Colon (tissue), 2 donors: Measurements from ENCODE around the gene KARS1.

Source experiments
- FAIRE-seq: peaks from 2 replicates; lab custom pipeline; 2012; peaks lifted over from hg19 to GRCh38; lab: Jason Lieb, UNC
- donor health status: control.
- donor health status: control.

Gene KARS1

GRCh38 chr16:75647492-75648264 lies at the start of gene KARS1, which contains the start of gene TERF2IP:
Gene KARS1, minus strand, starts transcription at chr16:75647665. Its CDS starts 26 bp downstream, at chr16:75647639.
Gene TERF2IP, plus strand, starts transcription at chr16:75647773. Its CDS starts 110 bp downstream, at chr16:75647883.
- no peak for FAIRE-seq

- no peak for FAIRE-seq
Measured at GRCh38 chr16:75695708-75696107, 48.2 kb upstream of the KARS1 start.

- FAIRE-seq: no peak
Measured at GRCh38 chr16:75687361-75687760, 39.9 kb upstream of the KARS1 start.

GRCh38 chr16:75682308-75682707 lies 34.8 kb upstream of the KARS1 start:
- no peak for FAIRE-seq

- FAIRE-seq: no peak
Measured at GRCh38 chr16:75679366-75679765, 31.9 kb upstream of the KARS1 start.

- no peak for FAIRE-seq
Measured at GRCh38 chr16:75676909-75677308, 29.4 kb upstream of the KARS1 start, which contains the start of gene CPHXL2. Gene CPHXL2, minus strand, starts transcription at chr16:75677009. Its CDS starts 10 bp downstream, at chr16:75676999.

GRCh38 chr16:75667503-75667902 lies 20.0 kb upstream of the KARS1 start:
- FAIRE-seq: no peak

- no peak for FAIRE-seq
Measured at GRCh38 chr16:75660726-75661302, 13.3 kb upstream of the KARS1 start.

- no peak for FAIRE-seq
Measured at GRCh38 chr16:75660321-75660720, 12.9 kb upstream of the KARS1 start.

GRCh38 chr16:75658175-75658574 lies 10.7 kb upstream of the KARS1 start:
- no peak for FAIRE-seq

GRCh38 chr16:75653922-75654321 lies 6.5 kb upstream of the KARS1 start:
- FAIRE-seq: no peak

GRCh38 chr16:75648265-75649076 lies 1.0 kb upstream of the KARS1 start:
- no peak for FAIRE-seq

GRCh38 chr16:75647112-75647491 lies 363 bp downstream of the KARS1 start:
- FAIRE-seq: no peak

GRCh38 chr16:75644240-75645012 lies 3.0 kb downstream of the KARS1 start:
- FAIRE-seq: no peak

GRCh38 chr16:75640598-75640997 lies 6.9 kb downstream of the KARS1 start:
- FAIRE-seq: no peak

- FAIRE-seq: no peak
Measured at GRCh38 chr16:75635036-75635435, 12.4 kb downstream of the KARS1 start.

- FAIRE-seq: no peak
Measured at GRCh38 chr16:75632857-75633256, 14.6 kb downstream of the KARS1 start.

- FAIRE-seq: no peak
Measured at GRCh38 chr16:75630052-75630451, 17.4 kb downstream of the KARS1 start.

- FAIRE-seq: no peak
Measured at GRCh38 chr16:75629132-75629531, 18.3 kb downstream of the KARS1 start.

- FAIRE-seq: no peak
Measured at GRCh38 chr16:75628351-75628750, 19.1 kb downstream of the KARS1 start.

- FAIRE-seq: no peak
Measured at GRCh38 chr16:75627851-75628250, 19.6 kb downstream of the KARS1 start.

GRCh38 chr16:75626806-75627205 lies 20.7 kb downstream of the KARS1 start:
- no peak for FAIRE-seq
